HG02870 (cell line): ENCODE measurements around the gene ZNF672.
"Not testable (repeated sequence)": the region's sequence is repeated elsewhere in the genome, so short reads cannot be mapped to it uniquely, and the experiment has no call there.

Source experiments
- ATAC-seq: cut with Tn5 transposase; IDR thresholded peaks from one replicate; pipeline ENCODE4 v1.9.1; 2021; ENCODE audit warnings: mild to moderate bottlenecking, moderate library complexity; ENCODE audit not compliant: unreplicated experiment

ZNF672 gene

DNA sequence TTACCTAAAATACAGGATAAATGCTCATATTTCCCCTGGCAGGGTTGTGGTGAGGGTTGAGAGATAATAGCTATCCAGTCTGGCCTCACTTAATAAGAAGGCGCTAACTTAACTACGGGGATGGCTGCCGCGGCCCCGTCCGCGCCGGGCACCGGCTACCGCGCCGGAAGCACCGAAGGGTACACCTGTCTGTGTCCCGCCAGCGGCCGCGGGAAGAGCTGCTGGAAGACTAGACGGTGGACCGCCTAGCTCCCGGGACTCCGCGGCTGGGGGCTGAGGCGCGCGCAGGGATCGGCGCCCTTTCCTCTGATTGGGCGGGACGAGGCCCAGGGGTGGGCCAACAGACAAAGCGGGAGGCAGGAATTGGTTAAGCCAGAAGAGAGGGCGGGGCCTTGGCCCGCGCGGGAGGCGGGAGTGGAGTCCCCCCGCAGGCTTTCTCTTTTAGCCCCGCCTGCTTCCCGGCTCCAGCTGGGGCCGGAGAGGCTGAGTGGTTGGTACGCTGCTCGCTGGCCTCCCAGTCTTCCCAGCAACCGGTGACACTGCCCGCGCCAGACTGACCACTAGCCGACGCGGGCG, at the start of gene ZNF672:
Gene ZNF672 (plus strand): TSS at position 444 of the 576 bp plus-strand sequence. CDS start 9,051 bp downstream, outside the sequence.
- peak; percentile 77 for ATAC-seq

DNA sequence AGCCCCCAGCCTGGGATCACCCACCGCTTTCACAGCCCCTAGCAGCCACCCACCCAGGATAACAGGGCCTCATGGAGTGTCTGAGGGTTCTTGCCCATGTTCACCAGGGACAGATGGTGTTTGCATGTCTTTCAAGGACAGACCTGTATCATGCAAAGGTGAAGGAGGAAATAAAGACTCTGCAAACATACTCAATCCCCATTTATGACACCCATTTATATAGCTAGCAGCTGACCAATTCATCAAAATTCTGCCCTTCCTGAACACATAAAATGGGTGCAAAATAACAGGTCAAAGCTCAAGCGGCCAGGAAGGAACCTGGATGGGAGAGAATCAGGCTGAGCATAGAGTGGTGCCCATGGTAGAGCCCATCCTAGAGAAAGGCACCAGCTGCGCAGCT, 49.7 kb upstream of the ZNF672 start:
- no peak for ATAC-seq

DNA sequence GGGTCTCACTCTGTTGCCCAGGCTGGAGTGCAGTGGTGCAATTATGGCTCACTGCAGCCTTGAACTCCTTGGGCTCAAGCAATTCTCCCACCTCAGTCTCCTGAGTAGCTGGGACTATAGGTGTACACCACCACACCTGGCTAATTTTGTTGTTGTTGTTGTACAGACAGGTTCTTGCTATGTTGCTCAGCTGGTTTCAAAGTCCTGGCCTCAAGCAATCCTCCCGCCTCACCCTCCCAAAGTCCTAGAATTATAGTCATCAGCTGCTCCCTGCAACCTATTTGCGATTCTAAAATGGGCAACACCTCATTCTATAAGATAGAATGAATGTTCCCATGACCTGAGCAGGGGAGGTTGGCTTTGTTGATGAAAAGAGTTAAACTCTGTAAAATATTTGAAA, 48.7 kb upstream of the ZNF672 start:
- not testable (repeated sequence) for ATAC-seq

DNA sequence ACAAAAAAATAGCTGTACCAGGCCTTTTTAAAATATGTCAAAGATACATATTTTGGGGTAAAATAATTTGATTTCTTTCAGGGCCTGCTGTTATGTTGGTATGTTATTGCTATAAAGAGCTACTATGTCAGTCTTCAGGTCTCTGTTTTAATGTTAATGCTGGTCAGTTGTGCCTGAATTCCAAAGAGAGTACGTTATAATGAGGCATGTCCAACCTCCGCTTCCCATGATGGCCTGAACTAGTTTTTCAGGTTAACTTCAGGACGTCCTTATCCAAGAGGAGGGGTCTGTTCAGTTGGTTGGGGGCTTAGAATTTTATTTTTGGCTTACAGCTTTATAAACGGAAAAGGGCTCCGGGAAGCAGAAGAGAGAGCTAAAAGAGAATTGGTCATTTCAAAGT, 47.6 kb upstream of the ZNF672 start:
- ATAC-seq, result no peak

DNA sequence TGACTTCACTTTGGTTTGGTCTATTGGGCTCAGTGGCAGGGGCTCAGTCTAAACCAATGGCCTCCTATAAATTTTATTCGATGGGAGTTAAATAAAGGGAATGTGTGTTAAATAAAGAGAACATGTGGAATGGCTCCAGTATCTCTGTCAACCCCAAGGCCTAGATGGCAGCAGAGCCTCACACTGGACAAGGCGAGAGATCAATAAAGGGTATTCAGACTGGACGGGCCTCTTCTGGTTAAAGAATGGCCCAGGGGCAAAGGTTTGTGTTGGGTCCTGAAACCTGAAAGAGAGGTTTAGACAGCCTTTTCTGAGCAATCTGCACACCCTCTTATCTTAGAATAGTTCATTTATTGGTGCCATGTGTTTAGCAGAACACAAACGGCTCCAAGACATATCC, 47.0 kb upstream of the ZNF672 start:
- ATAC-seq, result no peak

DNA sequence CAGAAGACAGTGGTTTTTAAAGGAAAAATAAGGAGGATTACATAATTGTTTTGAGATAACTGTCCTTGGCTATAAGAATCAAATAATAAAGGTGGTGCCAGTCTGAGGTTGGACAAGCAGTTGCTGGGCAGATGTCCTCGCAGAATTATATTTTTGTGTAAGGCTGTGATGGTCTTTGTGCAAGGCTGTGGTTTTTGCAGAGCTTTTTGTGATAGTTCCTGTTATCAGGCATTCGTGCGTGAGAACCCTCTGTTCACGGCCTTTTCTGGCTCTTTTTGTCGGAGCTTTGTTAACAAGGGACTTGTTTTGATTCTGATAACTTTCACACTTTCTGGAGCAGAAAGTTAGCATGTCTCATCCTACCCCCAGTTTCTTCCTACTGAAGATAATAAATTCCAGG, 45.7 kb upstream of the ZNF672 start:
- ATAC-seq, result peak; percentile 29

DNA sequence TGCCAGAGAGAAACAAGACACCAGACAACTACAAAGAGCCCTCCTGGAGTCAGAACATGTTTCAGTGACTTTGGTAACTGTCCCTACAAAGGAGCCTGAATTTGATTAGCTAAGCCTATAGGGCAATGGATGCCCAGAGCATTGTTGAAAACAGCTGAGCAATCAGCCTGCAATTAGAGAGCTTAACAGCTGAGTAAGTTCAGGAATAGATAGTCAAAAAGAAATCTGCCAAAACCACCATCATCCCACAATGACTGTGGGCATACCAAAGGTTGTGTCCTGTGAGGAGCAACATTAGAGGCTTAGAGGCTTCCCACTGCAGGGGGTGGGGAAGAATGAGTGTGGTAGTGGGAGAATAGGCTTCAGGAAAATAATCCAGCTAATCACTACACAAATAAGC, 44.4 kb upstream of the ZNF672 start:
- ATAC-seq, result peak; percentile 97

DNA sequence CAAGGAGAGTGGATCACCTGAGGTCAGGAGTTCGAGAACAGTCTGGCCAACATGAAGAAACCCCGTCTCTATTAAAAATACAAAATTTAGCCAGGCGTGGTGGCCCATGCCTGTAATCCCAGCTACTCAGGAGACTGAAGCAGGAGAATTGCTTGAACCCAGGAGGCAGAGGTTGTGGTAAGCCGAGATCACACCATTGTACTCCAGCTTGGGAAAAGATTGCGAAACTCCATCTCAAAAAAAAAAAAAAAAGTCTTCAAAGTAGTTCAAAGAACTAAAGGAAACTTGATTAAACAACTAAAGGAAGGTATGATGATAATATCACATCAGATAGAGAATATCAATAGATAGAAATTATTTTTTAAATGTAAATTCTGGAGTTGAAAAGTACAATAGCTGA, 43.4 kb upstream of the ZNF672 start:
- not testable (repeated sequence) for ATAC-seq

DNA sequence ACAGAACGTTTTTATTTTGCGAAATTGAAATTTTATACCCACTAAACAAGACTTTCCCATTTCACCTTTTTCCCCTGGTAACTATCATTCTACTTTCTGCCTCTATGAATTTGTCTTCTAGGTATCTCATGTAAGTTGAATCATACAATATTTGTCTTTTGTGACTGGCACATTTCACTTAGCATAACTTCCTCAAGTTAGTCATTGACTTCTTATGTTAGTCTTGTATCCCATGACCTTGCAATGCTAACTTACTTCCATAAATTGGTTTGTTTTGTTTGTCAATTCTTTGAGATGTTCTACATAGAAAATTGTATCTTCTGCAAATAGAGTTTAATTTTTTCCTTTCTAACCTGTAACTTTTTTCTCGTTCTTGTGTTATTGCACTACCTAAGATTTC, 39.2 kb upstream of the ZNF672 start:
- no peak for ATAC-seq

DNA sequence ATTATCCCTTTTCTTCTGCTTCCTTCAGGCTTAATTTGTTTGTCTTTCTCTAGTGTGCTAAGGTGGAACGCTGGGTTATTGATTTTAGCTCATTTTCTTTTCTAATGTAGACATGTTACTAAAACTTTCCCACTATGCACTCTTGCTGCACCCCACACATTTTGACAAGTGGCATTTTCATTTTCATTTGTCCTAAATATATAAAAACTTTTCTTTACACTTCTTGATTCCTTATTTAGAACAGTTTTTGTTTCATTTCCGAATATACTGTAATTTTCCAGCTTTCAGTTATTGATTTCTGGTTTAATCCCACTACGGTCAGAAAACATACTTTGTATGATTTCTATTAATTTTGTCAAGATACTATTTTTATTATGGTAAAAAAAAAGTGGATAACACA, 37.6 kb upstream of the ZNF672 start:
- ATAC-seq, result no peak

DNA sequence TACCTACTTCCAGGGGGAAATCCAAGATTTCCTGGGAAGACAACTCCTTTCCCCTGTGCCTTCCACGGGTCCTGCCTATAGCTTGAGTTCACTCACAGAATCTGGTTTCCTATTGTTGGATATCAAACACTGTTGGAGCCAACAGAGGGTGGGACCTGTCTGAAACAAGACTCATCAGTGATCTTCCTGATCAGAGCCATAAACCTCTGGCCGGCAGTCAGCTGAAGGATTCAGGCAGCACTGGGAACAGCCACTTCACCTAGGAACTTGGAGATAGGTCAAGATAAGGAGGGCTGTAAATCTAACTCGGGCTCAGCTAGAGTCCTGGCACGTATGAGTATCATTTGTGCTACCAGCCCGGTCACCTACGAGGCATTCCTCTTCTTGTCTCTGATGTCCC, 35.6 kb upstream of the ZNF672 start:
- no peak for ATAC-seq

DNA sequence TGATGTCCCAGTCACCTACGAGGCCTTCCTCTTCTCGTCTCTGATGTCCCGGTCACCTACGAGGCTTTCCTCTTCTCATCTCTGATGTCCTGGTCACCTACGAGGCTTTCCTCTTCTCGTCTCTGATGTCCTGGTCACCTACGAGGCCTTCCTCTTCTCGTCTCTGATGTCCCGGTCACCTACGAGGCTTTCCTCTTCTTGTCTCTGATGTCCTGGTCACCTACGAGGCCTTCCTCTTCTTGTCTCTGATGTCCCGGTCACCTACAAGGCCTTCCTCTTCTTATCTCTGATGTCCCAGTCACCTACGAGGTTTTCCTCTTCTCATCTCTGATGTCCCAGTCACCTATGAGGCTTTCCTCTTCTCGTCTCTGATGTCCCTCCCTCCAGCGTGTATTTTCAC, 34.5 kb upstream of the ZNF672 start:
- ATAC-seq, result not testable (repeated sequence)

DNA sequence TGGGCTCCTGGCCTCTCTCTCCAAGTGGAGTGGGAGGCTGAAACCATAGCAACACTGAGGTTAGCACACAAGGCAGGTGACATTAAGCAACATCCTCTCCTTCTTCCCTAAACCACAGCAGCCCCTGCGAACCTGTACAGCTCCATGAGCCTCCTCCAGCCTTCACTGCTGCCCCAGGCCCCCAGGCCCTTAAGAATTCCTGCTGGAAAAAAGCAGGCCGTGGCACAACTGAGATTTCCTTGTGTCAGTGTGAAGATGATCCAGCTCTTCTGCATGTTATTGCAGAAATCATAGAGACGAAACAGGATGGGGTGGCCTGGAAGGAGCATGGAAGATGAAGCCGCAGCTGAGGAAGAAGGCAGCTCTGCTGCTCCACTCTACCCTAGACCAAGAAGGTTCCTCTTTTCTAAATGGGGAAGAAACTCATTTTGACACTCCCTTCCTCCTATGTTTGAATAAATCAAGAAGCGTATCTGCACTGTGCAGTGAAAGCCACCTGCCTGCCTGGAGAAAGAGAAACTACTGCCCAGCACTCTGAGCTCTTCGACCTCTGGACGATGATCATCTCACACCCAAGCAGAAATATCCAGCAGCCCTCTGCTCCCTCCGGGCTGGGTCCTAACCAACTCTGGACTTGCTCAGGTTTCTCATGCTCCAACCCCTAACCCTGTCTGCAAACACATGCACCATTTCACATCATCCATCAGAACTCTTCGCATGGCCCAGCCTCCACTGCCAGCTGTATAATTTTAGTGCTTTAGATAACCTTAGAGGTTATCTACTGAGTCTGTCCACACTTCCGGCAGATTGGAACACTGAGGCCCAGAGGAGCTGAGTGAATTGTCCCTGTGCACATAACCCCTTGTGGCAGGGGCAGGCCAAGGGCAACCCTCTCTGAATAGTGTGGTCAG, 33.0 kb upstream of the ZNF672 start:
- ATAC-seq, result peak; percentile 90

DNA sequence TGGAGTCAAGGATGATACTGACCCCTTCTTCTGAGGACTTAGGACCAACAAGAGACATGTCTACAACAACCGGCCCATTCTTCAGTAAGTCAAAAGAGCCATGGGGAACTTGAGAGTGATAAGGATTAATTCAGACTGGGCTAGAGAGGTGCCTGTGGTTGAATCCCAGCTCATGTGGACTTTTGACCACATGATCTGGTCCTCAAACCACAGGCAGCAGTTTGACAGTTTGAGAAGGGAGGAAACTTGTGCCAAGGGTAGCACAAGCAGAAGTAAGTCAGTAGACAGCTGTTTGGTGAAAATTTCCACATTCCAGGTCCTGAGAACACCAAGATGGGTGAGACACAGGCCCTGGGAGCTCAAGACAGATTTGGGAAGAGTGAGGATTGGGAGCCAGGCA, 32.1 kb upstream of the ZNF672 start:
- no peak for ATAC-seq

DNA sequence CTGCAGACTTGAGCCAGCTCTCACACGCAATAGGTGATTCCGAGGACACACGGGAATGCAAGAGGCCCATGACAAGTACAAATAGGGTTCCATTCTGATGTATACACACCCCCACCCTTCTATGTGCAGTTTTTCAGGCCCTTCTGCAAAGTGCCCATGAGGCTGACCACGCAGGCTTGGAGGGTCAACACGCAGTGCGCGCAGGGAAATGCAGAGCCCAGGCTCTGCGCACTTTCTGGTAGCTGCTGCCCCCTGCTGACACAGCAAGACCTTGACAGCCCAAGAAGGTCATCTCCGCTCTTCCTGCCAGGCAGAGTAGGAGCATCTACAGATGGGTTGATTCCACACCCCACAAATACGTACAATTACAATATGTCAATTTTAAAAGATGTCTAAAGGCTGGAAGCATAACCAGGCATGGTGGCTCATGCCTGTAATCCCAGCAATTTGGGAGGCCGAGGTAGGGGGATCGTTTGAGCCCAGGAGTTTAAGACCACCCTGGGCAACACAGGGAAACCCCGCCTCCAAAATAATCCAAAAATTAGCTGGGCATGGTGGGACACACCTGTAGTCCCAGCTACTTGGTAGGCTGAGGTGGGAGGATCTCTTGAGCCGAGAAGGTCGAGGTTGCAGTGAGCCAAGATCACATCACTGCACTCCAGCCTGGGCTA, 30.8 kb upstream of the ZNF672 start:
- ATAC-seq, result peak; percentile 55

DNA sequence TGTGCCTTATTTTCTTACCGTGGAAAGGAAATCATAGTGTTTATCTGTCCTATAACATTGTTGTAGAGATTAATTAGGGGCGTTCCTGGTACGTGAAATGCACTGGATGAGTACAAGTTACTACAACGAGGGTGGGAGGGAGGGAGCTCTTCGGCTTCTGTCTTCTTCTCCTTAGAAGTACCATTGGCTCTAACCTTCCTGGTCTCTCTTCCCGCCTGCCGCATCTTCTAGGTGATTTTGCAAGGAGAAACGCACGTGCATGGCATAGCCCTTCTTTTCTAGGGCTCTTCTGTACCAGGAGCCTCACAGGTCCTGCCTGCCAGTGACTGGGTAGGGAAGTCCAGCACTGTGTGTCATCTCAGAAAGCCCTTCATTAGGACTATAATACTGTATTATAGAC, 29.1 kb upstream of the ZNF672 start:
- ATAC-seq, result no peak

DNA sequence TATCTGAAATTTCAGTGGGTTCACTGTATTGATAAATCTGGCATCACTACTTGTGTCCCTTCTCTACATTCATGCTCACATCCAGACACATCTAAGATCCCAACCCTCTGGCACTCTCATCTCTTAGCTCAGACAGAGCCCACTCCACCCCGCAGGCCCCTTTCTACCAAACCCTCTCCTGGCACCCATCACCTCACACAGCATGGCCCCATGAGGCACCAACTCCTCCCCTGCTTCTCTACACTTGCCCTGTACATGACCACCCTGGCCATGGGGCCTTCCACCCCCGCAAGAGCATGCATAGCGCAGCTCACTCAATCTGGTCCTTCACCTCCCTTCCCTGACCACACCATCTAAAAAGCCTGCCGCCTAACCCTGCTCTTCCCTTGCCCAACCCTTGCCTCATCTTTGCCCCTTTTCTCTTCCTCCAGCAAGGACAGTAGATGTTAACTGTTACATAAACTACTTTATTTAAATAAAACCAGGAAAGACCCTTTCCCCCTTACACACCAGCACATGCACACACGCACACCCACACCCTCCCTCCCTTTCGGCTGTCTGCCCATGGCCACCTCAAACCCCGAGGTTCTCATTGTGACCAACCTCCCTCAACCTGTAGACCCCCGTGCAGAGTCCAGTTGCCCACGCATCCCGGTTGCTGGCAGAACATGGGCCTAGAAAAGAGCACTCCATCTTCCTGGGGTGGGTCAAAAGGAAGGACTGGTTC, 27.9 kb upstream of the ZNF672 start:
- ATAC-seq, result no peak

DNA sequence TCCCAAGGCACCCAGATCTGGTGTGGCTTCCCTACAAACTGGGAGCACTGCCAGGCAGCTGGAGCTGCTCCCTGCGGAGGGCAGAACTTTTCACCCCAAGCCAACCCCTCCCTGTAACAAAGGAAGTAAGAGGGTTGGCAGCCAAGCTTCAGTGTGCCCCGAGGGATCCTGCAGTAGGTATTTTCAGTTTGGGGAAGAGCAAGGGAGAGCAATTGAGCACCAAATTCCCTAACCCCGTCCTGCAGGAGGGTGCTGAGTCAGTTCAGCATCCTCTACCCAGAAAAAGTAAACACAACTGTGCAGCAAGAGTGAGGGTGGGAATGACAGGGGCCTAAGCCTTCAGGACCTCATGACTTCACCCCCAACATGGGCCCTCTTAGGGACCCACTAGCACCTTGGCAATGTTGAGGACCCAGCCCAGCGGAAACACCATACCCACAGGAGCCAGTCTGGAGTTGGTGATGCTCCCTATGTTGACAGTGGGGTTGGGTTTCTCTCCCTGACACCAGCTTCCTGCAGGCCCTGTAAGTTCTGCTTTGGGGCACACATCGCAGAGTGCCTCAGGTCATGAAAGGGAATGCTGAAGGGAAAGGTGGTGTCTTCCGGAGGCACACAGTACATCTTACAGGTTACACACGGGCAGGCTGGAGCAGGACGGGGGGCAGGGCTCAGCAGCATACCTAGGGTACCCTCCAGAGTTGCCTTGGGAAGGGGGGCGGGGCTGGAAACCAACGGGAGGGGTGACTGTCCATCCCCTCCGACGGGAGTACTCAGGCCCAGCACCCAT, 27.1 kb upstream of the ZNF672 start:
- ATAC-seq, result no peak

DNA sequence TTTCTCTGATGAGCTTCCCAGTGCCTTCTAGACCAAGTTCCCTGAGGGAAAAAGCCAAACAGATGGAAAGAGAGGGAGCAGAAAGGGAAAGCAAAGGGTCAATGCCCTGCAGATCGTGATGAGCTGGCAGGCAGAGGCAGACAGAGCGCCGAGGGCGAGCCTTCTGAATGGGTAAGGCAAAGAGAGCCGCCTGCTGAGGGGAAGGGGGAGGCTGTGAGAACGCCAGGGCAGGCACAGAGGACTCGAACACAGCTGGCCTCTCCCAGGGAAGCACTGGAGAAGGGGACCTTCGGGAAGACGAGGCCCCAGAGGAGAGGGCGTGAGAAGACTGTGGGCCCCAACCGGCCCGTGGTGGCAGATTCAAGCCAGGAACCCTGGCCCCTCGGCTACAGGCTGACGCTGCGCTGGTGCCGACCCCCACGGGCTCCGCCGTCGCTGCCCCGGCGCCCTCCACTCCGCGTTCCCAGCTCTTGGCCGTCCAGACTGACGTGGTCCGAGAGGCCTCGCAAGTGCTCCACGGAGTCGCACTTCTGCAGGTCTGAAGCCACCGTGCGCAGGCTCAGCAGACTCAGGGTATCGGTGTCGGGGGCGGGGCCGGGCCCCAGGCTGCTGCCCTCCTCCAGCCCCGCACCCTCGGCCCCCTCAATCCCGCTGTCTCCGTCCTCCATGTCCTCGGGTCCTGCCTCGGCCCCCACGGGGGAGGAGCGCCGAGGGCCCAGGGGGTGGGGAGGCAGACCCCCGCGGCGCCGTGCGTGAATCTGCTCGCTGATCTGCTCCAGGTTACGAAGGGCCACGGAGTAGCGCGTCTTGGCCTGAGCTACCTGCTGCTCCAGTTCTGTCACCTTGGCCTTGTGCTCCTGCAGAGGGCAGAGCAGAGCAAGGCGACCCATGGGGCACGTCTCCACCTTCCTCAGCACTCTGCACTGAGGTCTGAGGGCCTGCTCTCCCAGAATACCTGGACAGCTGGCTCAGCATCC, 26.2 kb upstream of the ZNF672 start:
- no peak for ATAC-seq
